Measurements from ENCODE around the gene PRSS36.
"Not testable (repeated sequence)": the region's sequence is repeated elsewhere in the genome, so short reads cannot be mapped to it uniquely, and the experiment has no call there.

PRSS36 gene

DNA sequence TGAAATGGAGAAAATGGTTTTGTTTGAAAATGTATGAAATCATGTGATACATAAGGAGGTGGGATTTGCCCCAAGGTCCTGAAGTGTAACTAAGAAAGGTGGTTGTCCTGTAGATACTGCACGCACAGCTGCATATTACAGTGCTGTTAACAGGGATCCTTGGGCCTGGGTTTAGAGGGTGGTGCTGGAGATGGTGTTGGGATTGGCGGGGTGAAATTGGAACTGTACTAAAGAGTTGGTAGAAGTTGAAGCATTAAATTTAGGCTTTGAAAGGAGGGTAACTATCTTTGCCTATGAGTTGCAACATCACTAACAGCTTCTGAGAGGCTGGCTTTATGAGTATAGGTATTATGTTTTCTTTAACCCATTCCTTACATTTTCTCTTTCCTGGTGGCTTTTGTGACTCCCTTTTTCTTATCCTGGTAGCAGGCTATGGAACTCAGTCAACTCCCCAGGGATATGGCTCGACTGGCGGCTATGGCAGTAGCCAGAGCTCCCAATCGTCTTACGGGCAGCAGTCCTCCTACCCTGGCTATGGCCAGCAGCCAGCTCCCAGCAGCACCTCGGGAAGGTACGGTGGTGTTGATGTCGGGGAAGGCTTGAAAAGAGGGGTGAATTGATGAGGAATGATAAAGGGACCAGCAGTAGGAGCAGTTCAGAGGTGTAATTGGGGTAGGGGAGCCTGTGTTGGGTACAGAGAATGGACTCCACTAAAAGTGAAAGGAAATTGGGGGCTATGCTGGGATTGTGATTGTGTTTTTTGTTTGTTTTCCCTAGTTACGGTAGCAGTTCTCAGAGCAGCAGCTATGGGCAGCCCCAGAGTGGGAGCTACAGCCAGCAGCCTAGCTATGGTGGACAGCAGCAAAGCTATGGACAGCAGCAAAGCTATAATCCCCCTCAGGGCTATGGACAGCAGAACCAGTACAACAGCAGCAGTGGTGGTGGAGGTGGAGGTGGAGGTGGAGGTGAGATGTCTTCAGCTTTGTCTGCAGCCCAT, 33.9 kb upstream of the PRSS36 start:
- DNase-seq (ENCODE audit: low read depth): no peak

DNA sequence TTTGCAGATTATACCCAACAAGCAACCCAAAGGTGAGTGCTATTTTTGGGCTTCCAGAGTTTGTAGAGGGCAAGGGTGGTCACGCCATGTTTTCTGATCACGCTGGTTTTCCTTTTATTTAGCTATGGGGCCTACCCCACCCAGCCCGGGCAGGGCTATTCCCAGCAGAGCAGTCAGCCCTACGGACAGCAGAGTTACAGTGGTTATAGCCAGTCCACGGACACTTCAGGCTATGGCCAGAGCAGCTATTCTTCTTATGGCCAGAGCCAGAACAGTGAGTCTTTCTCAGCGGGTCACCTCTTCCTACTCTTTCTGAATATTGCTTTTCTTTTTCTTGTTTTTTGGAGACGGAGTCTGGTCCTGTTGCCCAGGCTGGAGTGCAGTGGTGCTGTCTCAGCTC, 32.5 kb upstream of the PRSS36 start:
- no peak for DNase-seq (ENCODE audit: low read depth)

DNA sequence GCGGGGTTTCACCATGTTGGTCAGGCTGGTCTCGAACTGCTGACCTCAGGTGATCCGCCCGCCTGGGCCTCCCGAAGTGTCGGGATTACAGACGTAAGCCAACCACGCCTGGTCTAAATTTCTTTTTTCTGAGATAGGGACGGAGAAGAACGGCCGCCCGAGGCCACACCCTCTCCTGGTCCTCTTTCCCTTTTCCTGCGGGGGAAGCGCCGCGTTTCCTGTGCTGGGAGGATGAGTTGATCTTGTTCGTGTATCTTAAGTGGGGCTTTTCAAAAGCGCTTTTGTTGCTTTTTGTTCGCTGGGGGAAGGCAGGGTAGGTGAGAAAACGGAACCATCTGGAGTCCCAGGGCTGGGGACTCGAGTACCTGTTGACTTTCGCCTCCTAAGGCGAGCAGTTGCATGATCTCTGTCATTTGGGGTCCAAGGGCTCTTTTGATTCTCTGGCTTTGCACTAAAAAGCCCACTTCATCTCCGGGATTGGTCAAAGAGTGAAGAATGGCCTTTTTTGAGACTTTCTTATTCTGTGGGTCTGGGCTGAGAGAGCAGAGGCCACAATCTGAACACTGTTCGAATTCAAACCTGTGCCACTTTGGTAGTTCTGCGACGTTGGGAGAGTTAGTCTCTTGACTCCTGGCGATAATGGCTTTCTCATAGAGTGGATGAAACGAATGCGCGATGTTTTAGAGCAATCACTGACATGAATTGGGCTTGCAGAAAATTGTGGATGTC, 31.4 kb upstream of the PRSS36 start:
- DNase-seq (ENCODE audit: low read depth): no peak

GRCh38 chr16:31179747-31180459, 30.0 kb upstream of the PRSS36 start, which contains the start of gene FUS:
TSS of gene FUS (plus strand) at chr16:31180139. CDS start at chr16:31180215, 76 bp downstream.
- peak; percentile 76 for DNase-seq (ENCODE audit: low read depth)

DNA sequence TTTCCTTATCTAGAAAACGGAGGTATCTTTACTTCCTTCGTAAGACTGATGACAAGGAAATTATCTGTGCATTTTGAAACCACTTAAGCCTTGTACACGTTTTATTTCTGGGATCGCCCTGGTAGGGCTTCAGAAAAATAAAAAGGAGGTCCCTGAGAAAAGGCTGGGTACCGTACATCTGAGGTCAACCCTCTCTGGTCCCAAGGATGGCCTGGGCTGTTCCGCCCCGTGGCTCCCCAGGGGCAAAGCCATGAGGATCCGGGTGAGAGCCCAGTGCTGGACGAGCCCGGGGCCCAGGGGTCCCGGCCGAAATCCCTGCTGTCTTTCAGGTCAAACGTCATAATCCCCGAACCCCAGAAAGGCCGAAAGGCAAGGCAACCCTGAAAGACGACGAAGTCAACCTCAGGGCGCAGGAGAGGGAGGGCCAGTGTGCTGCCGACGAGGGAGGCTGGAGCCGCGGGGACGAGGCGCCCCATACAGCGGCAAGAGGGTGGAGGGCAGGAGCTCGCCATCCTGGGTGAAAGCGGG, 29.4 kb upstream of the PRSS36 start:
- DNase-seq (ENCODE audit: low read depth): no peak

DNA sequence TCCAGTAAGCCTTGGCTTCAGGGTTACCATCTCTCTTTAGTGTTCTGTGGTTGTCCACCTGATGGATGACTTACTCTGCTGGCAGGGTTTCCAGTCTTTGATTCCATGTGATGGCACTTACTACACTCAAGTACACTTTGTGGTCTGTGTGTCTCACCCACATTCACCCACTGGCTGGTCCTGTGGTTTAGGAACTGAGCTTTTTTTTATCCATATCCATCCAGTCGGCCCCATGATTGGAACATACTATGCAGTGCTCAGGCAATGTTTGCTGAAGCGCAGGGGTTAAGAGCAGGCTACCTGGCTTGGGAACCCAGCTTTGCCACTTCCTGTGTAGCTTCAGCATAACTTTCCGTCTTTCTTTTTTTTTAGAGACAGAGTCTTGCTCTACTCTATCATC, 27.3 kb upstream of the PRSS36 start:
- no peak for DNase-seq (ENCODE audit: low read depth)

DNA sequence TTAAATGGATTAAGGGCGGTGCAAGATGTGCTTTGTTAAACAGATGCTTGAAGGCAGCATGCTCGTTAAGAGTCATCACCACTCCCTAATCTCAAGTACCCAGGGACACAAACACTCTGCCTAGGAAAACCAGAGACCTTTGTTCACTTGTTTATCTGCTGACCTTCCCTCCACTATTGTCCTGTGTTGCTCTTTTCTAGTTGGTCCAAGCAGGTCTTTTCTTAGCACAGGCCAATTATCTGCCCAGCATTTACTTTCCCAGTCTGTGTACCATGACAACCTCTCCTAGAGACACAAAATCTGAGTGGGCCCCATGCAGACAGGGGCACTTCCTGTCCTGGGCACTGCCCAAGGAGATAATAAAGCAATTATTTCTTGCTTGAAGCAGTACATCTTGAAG, 20.2 kb upstream of the PRSS36 start:
- DNase-seq (ENCODE audit: low read depth): not testable (repeated sequence)

DNA sequence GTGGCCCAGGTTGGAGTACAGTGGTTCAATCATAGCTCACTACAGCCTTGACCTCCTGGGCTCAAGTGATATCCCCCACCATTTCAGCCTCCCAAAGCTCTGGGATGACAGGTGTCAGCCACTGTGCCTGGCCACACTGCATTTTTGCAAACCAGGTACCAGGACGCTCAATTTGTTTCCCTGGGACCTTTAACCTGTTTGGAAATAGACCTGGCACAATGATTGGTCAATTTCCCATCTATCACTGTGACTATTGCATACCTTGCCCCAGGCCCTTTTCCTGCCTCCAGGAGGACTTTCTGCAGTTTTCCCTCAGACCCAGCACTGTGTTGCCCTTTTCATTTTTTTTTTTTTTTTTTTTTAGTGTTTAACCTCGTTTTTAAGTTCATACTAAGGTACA, 19.0 kb upstream of the PRSS36 start:
- DNase-seq (ENCODE audit: low read depth): no peak

DNA sequence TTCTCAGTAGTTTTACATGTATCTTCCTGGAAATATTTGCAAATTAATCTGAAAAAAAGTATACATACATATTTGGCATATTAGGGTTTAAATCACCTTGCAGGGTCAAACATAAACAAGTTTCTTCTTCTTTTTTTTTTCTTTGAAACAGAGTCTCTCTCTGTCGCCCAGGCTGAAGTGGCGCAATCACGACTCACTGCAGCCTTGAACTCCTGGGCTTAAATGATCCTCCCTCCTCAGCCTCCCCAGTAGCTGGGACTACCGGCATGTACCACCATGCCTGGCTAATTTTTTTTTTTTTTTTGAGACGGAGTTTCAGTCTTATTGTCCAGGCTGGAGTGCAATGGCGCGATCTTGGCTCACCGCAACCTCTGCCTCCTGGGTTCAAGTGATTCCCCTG, 17.4 kb upstream of the PRSS36 start:
- no peak for DNase-seq (ENCODE audit: low read depth)

DNA sequence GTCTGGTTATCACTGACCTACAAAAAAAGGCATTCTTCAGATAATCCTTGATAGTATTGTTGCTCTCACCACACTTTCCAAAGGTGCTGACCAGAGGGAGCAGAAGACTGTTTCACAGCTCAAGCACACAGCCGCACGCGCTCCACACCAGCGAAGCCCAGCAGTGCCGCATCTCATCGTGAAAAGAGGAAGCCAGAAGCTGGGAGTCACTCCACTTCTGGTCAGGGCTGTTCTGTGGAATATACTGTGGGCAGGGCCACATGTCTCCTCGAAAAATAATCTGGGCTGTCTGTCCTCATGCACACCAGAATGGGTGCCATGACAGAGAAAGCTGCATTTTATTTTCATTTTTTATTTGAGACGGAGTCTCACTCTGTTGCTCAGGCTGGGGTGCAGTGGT, 7.3 kb upstream of the PRSS36 start:
- no peak for DNase-seq (ENCODE audit: low read depth)

GRCh38 chr16:31150976-31151375, 1.1 kb upstream of the PRSS36 start:
- DNase-seq (ENCODE audit: low read depth): not testable (repeated sequence)

DNA sequence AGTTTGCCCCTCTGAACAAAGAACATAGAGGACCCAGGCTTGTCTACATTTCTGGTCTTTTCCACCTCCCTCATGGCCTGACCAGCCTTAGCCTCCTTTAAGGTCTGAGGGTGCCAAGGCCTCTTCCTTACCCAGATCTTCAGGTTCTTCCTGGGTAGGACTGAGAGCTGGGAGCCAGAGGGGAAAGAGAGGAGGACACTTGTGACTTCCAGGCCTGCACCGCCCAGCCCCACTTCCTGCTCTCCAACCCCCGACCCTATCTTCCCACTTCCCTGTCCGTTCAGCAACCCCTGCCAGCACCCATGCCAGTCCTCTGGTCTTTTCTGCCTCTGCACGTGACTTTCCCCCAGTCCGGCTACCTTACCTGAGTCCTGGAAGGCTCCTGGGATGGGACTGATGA, 534 bp downstream of the PRSS36 start:
- no peak for DNase-seq (ENCODE audit: low read depth)

- no peak for DNase-seq (ENCODE audit: low read depth)
These were observed 970 bp downstream of the PRSS36 start for GRCh38 chr16:31148896-31149295.

DNA sequence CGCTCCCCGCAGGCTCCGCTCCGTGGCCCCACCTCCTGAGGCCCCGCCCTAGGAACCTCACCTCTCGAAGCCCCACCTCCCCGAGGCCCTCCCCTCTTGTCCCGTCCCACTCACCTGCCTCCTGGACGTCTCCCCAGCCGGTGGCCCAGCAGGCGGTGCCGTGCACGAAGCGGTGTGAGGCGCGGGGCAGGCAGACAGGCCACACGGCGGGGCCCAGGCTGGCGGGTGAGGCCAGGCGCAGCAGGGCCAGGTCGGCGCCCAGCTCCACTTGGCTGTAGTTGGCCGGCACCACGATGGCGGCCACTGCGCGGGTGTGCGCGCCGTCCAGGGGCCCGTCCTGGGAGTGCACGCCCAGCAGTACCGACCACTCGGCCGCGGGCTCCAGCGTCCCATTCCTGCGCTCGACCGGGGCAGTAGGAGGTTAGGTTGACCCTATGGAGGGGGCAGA, 1.6 kb downstream of the PRSS36 start:
- DNase-seq (ENCODE audit: low read depth): no peak

DNA sequence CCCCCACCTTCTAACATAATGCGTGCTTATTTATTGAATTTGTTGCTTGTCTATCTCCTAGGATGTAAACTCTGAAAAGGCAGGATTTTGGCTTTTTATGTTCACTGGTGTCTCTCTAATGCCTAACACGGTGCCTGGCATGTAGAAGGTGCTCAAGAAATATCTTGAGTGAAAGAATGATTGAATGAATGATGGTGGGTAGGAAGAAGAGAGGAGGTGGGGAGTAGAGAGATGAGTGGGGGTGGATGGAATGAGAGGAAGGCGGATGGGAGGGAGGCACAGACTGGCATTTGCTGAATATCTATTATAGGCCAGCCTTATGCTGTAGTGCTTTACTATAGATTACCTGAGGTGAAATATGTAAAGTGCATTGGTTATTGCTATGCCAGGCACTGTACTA, 2.3 kb downstream of the PRSS36 start:
- no peak for DNase-seq (ENCODE audit: low read depth)

- no peak for DNase-seq (ENCODE audit: low read depth)
These were observed 4.4 kb downstream of the PRSS36 start for GRCh38 chr16:31145398-31145990.

DNA sequence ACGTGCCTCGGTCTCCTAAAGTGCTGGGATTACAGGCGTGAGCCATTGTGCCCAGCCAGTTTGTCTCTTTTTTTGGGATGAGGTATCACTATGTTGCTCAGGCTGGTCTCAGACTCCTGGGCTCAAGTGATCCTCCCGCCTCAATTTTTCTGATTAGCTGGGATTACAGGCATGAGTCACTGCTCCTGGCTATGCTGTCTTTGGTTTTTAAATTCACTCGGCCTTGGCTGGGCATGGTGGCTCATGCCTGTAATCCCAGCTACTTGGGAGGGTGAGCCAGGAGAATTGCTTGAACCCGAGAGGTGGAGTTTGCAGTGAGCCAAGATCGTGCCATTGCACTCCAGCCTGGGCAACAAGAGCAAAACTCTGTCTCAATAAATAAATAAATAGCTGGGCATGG, 5.4 kb downstream of the PRSS36 start:
- not testable (repeated sequence) for DNase-seq (ENCODE audit: low read depth)

DNA sequence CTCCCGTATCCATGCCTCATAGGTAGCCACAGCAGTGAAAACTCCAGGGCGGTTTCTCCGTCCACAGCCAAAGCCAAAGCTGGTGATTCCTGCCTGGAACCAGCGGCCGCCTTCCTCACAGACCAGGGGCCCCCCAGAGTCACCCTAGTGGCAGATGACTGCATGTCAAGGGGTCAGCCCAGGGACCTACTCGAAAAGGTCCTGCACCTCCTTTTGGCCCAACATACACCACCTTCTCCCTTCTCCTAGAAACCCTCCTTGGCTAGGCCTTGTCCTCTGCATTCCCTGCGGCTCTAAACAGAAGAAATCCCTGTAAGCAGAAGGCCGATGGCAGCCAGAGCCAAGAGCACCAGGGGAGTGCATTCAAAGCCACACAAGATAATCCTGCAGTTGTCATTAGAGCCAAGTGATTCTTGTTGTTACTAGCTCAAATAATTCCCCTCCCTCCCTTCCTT, 6.1 kb downstream of the PRSS36 start:
- DNase-seq (ENCODE audit: low read depth): no peak

DNA sequence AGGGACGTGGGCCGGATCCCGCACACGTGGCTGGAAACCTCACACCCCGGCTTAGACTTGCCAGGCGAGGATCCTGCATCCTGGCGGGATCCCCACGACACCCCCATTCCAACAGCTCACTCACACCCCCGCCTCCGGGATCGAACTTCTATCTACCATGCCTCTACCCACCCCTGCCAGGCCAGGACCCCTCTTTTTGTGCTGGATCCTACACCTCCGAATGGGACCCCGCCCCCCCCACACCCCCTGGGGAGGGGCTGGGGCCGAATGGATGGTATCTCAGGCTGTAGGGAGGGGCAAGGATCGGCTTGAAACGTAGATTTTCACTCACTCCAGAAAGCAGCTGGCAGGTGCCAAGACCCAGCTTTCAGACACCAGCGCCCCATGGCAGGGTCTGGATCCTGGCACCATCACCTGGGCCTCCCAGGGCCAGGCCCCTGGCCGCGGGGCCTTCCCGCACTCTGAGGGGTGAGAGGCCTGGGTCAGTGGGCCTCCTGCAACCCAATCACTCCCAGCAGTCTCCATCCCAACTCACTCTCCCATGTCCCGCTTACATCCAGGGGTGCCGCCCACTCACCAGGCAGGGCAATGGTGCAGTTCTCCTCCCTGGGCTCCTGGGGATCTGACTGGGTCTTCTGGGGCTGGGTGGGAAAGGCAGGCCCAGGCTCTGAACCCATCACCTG, 6.7 kb downstream of the PRSS36 start:
- no peak for DNase-seq (ENCODE audit: low read depth)

DNA sequence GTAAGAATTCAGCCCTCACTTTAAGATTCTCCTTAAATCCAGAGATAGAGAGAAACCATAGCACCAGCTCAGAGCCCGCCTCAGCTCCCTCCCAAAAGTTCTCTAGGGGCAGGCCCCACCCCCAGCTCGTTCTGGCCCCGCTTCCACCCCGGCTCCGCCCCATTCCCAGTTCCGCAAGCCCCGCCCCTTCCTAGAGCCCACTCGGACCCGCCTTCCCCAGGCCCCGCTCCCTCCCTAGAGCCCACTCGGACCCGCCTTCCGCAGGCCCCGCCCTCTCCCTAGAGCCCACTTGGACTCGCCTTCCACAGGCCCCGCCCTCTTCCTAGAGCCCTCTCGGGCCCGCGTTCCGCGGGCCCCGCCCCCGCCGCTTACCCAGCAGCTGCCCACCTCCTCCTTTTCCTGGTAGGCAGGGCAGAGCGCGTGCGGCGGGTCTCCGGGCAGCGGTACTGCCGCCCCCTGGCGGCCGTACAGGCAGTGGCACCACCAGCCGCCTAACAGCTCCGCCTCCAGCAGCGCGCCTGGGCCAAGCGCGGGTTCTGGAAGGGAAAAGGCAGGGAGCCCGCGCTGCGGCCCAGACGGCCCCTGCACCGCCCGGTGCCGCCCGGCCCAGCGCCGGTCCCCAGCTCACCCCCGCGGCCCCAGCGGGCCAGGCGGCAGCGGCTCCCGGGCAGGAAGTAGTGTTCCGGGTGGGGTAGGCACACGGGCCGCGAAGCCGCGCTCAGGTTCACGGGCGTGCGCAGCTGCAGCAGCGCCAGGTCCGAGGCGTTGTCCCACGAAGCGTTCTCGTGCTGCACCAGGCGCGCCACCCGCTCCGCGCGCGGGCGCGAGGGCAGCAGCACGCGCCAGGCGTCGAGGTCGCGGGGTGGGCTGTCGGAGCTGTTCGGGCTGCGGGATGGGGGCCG, 7.5 kb downstream of the PRSS36 start:
- peak; percentile 90 for DNase-seq (ENCODE audit: low read depth)

Data from stimulated activated CD8-positive, alpha-beta memory T cell treated with anti-CD3 and anti-CD28 coated beads, Interleukin-15, amount 100 ng/mL, for 1 hour (primary cell).